Brain microvascular endothelial cell (primary cell): Measurements from ENCODE around the gene S100A16.

Experiments used
- DNase-seq: peaks from one replicate; pipeline ENCODE4 v3.0.0-alpha.2; 2020
- H3K27ac ChIP-seq: fragments of 250-450 bp; sonication (Bioruptor Pico); 2 replicates; pipeline ENCODE4 v1.5.1; 2020; ENCODE audit warnings: mild to moderate bottlenecking, moderate library complexity
- H3K27me3 ChIP-seq: fragments of 250-450 bp; sonication (Bioruptor Pico); replicated peaks from 2 replicates; pipeline ENCODE4 v1.5.1; 2020; ENCODE audit warnings: mild to moderate bottlenecking
- H3K36me3 ChIP-seq: fragments of 250-450 bp; sonication (Bioruptor Pico); replicated peaks from 2 replicates; pipeline ENCODE4 v1.5.1; 2020; ENCODE audit warnings: mild to moderate bottlenecking
- H3K4me3 ChIP-seq: 2 replicates; pipeline ENCODE4 v1.5.1; 2011; ENCODE audit warnings: low read depth, mild to moderate bottlenecking, control low read depth, low read length, moderate library complexity
- CTCF ChIP-seq: IDR thresholded peaks from 2 replicates; pipeline ENCODE4 v1.5.1; 2011; ENCODE audit warnings: low read depth, mild to moderate bottlenecking, moderate library complexity, low read length, control low read depth, inconsistent platforms; ENCODE audit errors: missing control alignments
- in situ Hi-C: cut with HindIII; loops from 2 replicates; pipeline ENCODE4 v1.10.0; 2017; ENCODE audit warnings: low sequenced_read_pairs, low pct_ligation_motif_present

The S100A16 gene

GRCh38 chr1:153609585-153609907, 3.4 kb downstream of the S100A16 start:
- no peak for DNase-seq
- no peak for TF ChIP-seq CTCF
- H3K27me3 ChIP-seq, result no peaks in the 10 kb centered on the region
- peaks cover 9% of the 10 kb centered on the region for H3K36me3 ChIP-seq
- H3K27ac ChIP-seq, result peak overlapping the region; percentile 78
- in situ Hi-C loops, result no loop called here
- peak overlapping the region; percentile 56 for H3K4me3 ChIP-seq

- Histone ChIP-seq H3K36me3 (peaks cover 9% of the 10 kb centered on the region), H3K4me3 (peak overlapping the region; percentile 56), H3K27ac (peak overlapping the region; percentile 78), H3K27me3 (no peaks in the 10 kb centered on the region)
- in situ Hi-C loops, result no loop called here
- no peak for TF ChIP-seq CTCF
- peak; percentile 92 for DNase-seq
Measured at GRCh38 chr1:153608742-153609584, 4.0 kb downstream of the S100A16 start.

- Histone ChIP-seq H3K27me3 (no peaks in the 10 kb centered on the region), H3K36me3 (peaks cover 9% of the 10 kb centered on the region), H3K4me3 (peak overlapping the region; percentile 56), H3K27ac (peak overlapping the region; percentile 78)
- peak; percentile 7 for DNase-seq
- TF ChIP-seq CTCF, result peak; percentile 1
- in situ Hi-C loops, result no loop called here
Measured at GRCh38 chr1:153608089-153608682, 4.8 kb downstream of the S100A16 start.

GRCh38 chr1:153607381-153607780, 5.6 kb downstream of the S100A16 start:
- no peak overlapping the region for H3K27ac ChIP-seq
- in situ Hi-C loops, result no loop called here
- no peak overlapping the region for H3K4me3 ChIP-seq
- DNase-seq, result no peak
- no peaks in the 10 kb centered on the region for H3K27me3 ChIP-seq
- TF ChIP-seq CTCF, result no peak
- H3K36me3 ChIP-seq, result peaks cover 9% of the 10 kb centered on the region

GRCh38 chr1:153606194-153606593, 6.7 kb downstream of the S100A16 start:
- Histone ChIP-seq H3K4me3 (no peak overlapping the region), H3K27ac (no peak overlapping the region), H3K27me3 (no peaks in the 10 kb centered on the region), H3K36me3 (peaks cover 9% of the 10 kb centered on the region)
- TF ChIP-seq CTCF, result no peak
- DNase-seq, result no peak
- in situ Hi-C loops, result no loop called here

GRCh38 chr1:153602749-153603148, 10.2 kb downstream of the S100A16 start:
- H3K27me3 ChIP-seq, result no peaks in the 10 kb centered on the region
- no peak overlapping the region for H3K27ac ChIP-seq
- H3K36me3 ChIP-seq, result peaks cover 7% of the 10 kb centered on the region
- no peak for DNase-seq
- TF ChIP-seq CTCF, result no peak
- no peak overlapping the region for H3K4me3 ChIP-seq
- in situ Hi-C loops, result no loop called here
